Upper lobe of left lung (tissue), 4 donors: Measurements from ENCODE around the gene FCSK.

ENCODE experiments used
- EP300 ChIP-seq, 4 donors: sonication (generic); formaldehyde crosslinking; IDR thresholded peaks; one replicate each; pipeline ENCODE4 v1.5.1; 2017; ENCODE audit warnings: antibody characterized with exemption in 4 of 4, control low read depth in 2 of 4
- POLR2A ChIP-seq, 4 donors: fragments of 450-650 bp; IDR thresholded peaks; one replicate each; pipeline ENCODE4 v1.5.1; 2016 to 2017; ENCODE audit warnings: antibody characterized with exemption in 4 of 4, mild to moderate bottlenecking in 2 of 4
- POLR2AphosphoS5 ChIP-seq, 2 donors: sonication (generic); formaldehyde crosslinking; IDR thresholded peaks; one replicate each; pipeline ENCODE4 v1.5.1; 2017; ENCODE audit warnings: antibody characterized with exemption in 2 of 2
- TF ChIP-seq, protein P1 (sequence below), 6 experiments: fragments of 450-650 bp in 4 of 6; fragments of 200-600 bp in 2 of 6; sonication (generic) in 2 of 6; IDR thresholded peaks; one replicate each; pipeline ENCODE4 v1.5.1; 2016 to 2019; ENCODE audit warnings: antibody characterized with exemption in 6 of 6

DNA sequence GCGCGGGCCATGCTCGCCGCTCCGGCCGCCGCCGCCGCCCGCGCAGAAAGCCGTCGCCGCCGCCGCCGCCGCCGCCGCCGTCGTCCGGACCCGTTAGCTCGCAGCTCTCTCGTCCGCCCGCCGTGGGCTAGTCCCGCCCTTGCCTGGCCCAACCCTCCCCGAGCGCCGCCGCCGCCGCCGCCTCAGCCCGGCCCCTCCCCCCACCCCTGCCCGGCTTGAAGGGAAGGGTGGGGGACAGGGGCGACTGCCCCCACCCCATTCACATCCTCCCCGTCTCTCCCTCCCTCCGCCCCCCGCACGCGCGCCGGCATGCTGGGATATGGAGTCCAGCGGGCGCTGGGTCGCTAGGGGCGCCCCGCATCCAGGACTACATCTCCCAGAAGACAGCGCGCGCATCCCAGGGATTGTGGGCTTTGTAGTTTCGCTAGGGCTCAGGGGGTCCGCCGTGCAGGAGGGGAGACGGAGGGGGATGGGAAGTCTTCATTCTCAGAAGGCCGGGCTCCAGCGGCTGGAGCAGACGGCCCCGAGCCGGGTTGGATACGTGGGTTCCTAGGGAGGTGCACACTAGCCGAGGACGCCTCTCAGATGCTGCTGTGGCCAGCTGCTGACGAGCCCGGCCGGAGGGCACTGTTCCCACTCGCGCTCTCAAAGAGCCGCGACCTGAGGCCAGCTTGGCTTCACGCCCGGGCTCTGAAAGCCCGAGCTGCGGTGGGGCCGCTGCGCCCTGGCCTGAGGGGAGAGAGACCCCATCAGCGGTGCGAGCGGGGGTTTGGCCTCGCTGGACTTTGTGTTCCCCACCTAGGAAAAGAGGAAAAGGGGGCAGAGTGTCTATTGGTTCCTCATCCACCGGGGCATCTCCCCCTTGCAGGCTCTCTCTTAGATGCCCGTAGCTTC is 15.2 kb upstream of the FCSK start, which contains the start of gene ST3GAL2:
- TF ChIP-seq EP300 (IDR thresholded peaks at IDR 0.05) (no peak), POLR2AphosphoS5 (IDR thresholded peaks at IDR 0.05) (peak in 1 of 2 donors; percentile 61), POLR2A (IDR thresholded peaks at IDR 0.05) (no peak)
- TF ChIP-seq, protein P1, sequence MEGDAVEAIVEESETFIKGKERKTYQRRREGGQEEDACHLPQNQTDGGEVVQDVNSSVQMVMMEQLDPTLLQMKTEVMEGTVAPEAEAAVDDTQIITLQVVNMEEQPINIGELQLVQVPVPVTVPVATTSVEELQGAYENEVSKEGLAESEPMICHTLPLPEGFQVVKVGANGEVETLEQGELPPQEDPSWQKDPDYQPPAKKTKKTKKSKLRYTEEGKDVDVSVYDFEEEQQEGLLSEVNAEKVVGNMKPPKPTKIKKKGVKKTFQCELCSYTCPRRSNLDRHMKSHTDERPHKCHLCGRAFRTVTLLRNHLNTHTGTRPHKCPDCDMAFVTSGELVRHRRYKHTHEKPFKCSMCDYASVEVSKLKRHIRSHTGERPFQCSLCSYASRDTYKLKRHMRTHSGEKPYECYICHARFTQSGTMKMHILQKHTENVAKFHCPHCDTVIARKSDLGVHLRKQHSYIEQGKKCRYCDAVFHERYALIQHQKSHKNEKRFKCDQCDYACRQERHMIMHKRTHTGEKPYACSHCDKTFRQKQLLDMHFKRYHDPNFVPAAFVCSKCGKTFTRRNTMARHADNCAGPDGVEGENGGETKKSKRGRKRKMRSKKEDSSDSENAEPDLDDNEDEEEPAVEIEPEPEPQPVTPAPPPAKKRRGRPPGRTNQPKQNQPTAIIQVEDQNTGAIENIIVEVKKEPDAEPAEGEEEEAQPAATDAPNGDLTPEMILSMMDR (IDR thresholded peaks at IDR 0.05): peak in 3 of 6 experiments; percentile 8 to 31 (median 18)
